SK-N-SH (cell line): ENCODE results near the gene OXSR1. TPM values are rescaled to one million over a fixed set of nuclear protein-coding genes. Genes with fewer than 3 reads are reported as not detected.

ENCODE experiments used
- CTCF ChIA-PET: fragments of 300-600, 350-600 bp; formaldehyde crosslinking; extraction: SDS; loops from one replicate; lab custom pipeline; 2021; lab: Yijun Ruan, JAX
- POLR2A ChIA-PET: fragments of 350-600 bp; sonication (Branson Sonifier 250); formaldehyde crosslinking; extraction: SDS; loops from one replicate; lab custom pipeline; 2020; ENCODE audit warnings: antibody characterized with exemption, inconsistent platforms; lab: Yijun Ruan, JAX
- DNase-seq: peaks from one replicate; pipeline ENCODE4 v3.0.0; 2012
- H2AFZ ChIP-seq: fragments of 200-600 bp; sonication (generic); 2 replicates; pipeline ENCODE4 v1.8.1; 2016; ENCODE audit warnings: antibody characterized with exemption, mild to moderate bottlenecking, low read depth
- H3F3A ChIP-seq: fragments of 200-600 bp; sonication (generic); replicated peaks from 2 replicates; pipeline ENCODE3; 2016; ENCODE audit warnings: antibody characterized with exemption, mild to moderate bottlenecking; ENCODE audit not compliant: insufficient read depth
- H3K27ac ChIP-seq, 2 experiments: fragments of 200-500 bp in 1 of 2; fragments of 200-600 bp in 1 of 2; sonication (Bioruptor generic) in 1 of 2; sonication (generic), shearing (Covaris generic) in 1 of 2; 2 replicates each; pipeline versions ENCODE4 v1.5.1 to v1.6.1; 2014 to 2016; ENCODE audit warnings: low read depth in 2 of 2, inconsistent platforms in 1 of 2, low read length in 1 of 2, mild to moderate bottlenecking in 1 of 2, mixed read lengths in 1 of 2
- H3K27me3 ChIP-seq: fragments of 200-600 bp; sonication (generic), shearing (Covaris generic); 2 replicates; pipeline ENCODE4 v1.6.1; 2016; ENCODE audit warnings: mixed run types; ENCODE audit not compliant: insufficient read depth
- H3K36me3 ChIP-seq, 2 experiments: fragments of 200-500 bp in 1 of 2; fragments of 200-600 bp in 1 of 2; sonication (Bioruptor generic) in 1 of 2; sonication (generic) in 1 of 2; replicated peaks in 1 of 2; 2 replicates each; pipeline versions ENCODE3 to v1.5.1; 2014 to 2016; ENCODE audit warnings: low read length in 1 of 2, mild to moderate bottlenecking in 1 of 2; ENCODE audit not compliant: insufficient read depth in 2 of 2, control insufficient read depth in 1 of 2
- H3K4me1 ChIP-seq, 2 experiments: fragments of 200-500 bp in 1 of 2; fragments of 200-600 bp in 1 of 2; sonication (Bioruptor generic) in 1 of 2; sonication (generic), shearing (Covaris generic) in 1 of 2; 2 replicates each; pipeline versions ENCODE4 v1.5.1 to v1.6.1; 2014 to 2016; ENCODE audit warnings: low read depth in 1 of 2, low read length in 1 of 2, mixed run types in 1 of 2; ENCODE audit not compliant: insufficient read depth in 2 of 2, control insufficient read depth in 1 of 2
- H3K4me2 ChIP-seq: fragments of 200-600 bp; sonication (generic), shearing (Covaris generic); 2 replicates; pipeline ENCODE4 v1.6.1; 2017; ENCODE audit warnings: mixed run types
- H3K4me3 ChIP-seq, 2 experiments: fragments of 200-500 bp in 1 of 2; fragments of 200-600 bp in 1 of 2; sonication (Bioruptor generic) in 1 of 2; sonication (generic), shearing (Covaris generic) in 1 of 2; 2 replicates each; pipeline versions ENCODE4 v1.5.1 to v1.8.1; 2014 to 2016; ENCODE audit warnings: low read depth in 2 of 2, inconsistent platforms in 1 of 2, low read length in 1 of 2, mild to moderate bottlenecking in 1 of 2, mixed read lengths in 1 of 2, moderate library complexity in 1 of 2
- H3K79me2 ChIP-seq: fragments of 200-600 bp; sonication (generic); 2 replicates; pipeline ENCODE4 v1.8.1; 2017; ENCODE audit warnings: mild to moderate bottlenecking; ENCODE audit not compliant: insufficient read depth
- H3K9ac ChIP-seq: fragments of 200-600 bp; sonication (generic); 2 replicates; pipeline ENCODE4 v1.6.1; 2017; ENCODE audit warnings: mixed run types
- H3K9me2 ChIP-seq: fragments of 200-600 bp; sonication (generic); 2 replicates; pipeline ENCODE4 v1.6.1; 2017; ENCODE audit warnings: mixed run types
- H3K9me3 ChIP-seq: fragments of 200-600 bp; sonication (generic); 2 replicates; pipeline ENCODE4 v1.6.1; 2017; ENCODE audit warnings: mixed run types, mild to moderate bottlenecking, moderate library complexity
- H4K20me1 ChIP-seq: fragments of 200-600 bp; sonication (generic); 2 replicates; pipeline ENCODE4 v1.6.1; 2017; ENCODE audit warnings: mild to moderate bottlenecking, mixed run types; ENCODE audit not compliant: insufficient read depth
- CHD2 ChIP-seq: fragments of 150-350 bp; IDR thresholded peaks from 2 replicates; pipeline ENCODE4 v1.6.1; 2018; ENCODE audit warnings: low read length; ENCODE audit not compliant: partially characterized antibody
- EP300 ChIP-seq, 2 experiments: IDR thresholded peaks; 2 replicates each; pipeline versions ENCODE4 v1.4.0 to v1.6.1; 2012; ENCODE audit warnings: borderline replicate concordance in 1 of 2, low read depth in 1 of 2, low read length in 1 of 2
- GABPA ChIP-seq: IDR thresholded peaks from 2 replicates; pipeline ENCODE4 v1.4.0; 2012; ENCODE audit warnings: low read depth, mild to moderate bottlenecking
- GATA2 ChIP-seq: sonication (generic); formaldehyde crosslinking; IDR thresholded peaks from 2 replicates; pipeline ENCODE4 v1.5.0; 2020; ENCODE audit warnings: mild to moderate bottlenecking, missing genetic modification reagents
- JUND ChIP-seq: IDR thresholded peaks from 2 replicates; pipeline ENCODE4 v1.4.0; 2012
- NFIC ChIP-seq: IDR thresholded peaks from 2 replicates; pipeline ENCODE4 v1.4.0; 2012; ENCODE audit warnings: borderline replicate concordance
- POLR2AphosphoS5 ChIP-seq: IDR thresholded peaks from 2 replicates; pipeline ENCODE4 v1.6.1; 2012; ENCODE audit warnings: low read depth, low read length
- RFX5 ChIP-seq: IDR thresholded peaks from 2 replicates; pipeline ENCODE4 v1.6.1; 2012; ENCODE audit warnings: mild to moderate bottlenecking, improper control_type of control experiment, low read length
- RXRA ChIP-seq: IDR thresholded peaks from 2 replicates; pipeline ENCODE4 v1.4.0; 2012; ENCODE audit warnings: low read depth, mild to moderate bottlenecking, borderline replicate concordance
- SIN3A ChIP-seq: IDR thresholded peaks from 2 replicates; pipeline ENCODE4 v1.6.1; 2012; ENCODE audit warnings: low read depth, mild to moderate bottlenecking, low read length, moderate library complexity, borderline replicate concordance
- TAF1 ChIP-seq: IDR thresholded peaks from 2 replicates; pipeline ENCODE4 v1.6.1; 2012; ENCODE audit warnings: low read depth, mild to moderate bottlenecking, low read length, moderate library complexity, borderline replicate concordance
- TCF12 ChIP-seq: IDR thresholded peaks from 2 replicates; pipeline ENCODE4 v1.4.0; 2012
- YY1 ChIP-seq: IDR thresholded peaks from 2 replicates; pipeline ENCODE4 v1.4.0; 2012; ENCODE audit warnings: low read depth, mild to moderate bottlenecking
- WGBS: methylation state at CpG from one replicate; pipeline ENCODE4 v1.1.6; 2017; ENCODE audit warnings: low lambda C conversion rate; 5-methylcytosine and 5-hydroxymethylcytosine counted together
- polyA plus RNA-seq, 3 experiments: library from polyadenylated mRNA; depleted of rRNA; stranded (reverse); fragments of >200 nt; gene quantifications; 2 replicates each; pipeline ENCODE4 v1.2.3, GENCODE V29; 2012
- TF ChIP-seq, protein P1 (sequence below): IDR thresholded peaks from 2 replicates; pipeline ENCODE4 v1.4.0; 2012; ENCODE audit warnings: low read depth, borderline replicate concordance
- TF ChIP-seq, protein P2 (sequence below): IDR thresholded peaks from 2 replicates; pipeline ENCODE4 v1.4.0; 2012; ENCODE audit warnings: low read depth
- TF ChIP-seq, protein P3 (sequence below): IDR thresholded peaks from 2 replicates; pipeline ENCODE4 v1.6.1; 2012; ENCODE audit warnings: mild to moderate bottlenecking, low read depth, low read length, moderate library complexity
- TF ChIP-seq, protein P4 (sequence below): fragments of 150-350 bp; IDR thresholded peaks from 2 replicates; pipeline ENCODE4 v1.6.1; 2017; ENCODE audit warnings: antibody characterized with exemption, low read length, low read depth, borderline replicate concordance

The OXSR1 gene
- polyA plus RNA-seq, 1 of the 3 experiments (the other 2 are of a cell fraction), result 22.3 TPM

DNA sequence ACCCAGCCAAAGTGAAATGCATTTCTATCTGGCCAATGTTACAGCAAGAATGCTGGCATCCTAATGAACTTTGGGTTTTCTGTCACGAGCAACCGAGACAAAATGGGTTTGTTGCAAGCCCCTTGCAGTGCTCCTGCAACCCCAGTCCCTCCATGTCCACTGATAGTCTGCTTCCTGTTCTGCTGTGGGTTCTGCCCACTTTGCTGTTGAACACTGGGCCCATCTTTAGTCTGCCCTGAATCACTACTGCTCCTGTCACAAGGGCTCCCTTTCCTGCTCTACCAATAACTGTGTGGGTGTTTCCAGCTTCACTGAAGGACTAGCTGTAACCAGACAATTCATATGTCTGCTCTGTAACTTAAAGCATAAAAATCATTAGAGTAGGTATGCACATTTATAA is 12.7 kb upstream of the OXSR1 start:
- DNase-seq, result no peak
- TF ChIP-seq RXRA (no peak), CHD2 (no peak), NFIC (no peak), RFX5 (no peak), TCF12 (no peak), TAF1 (no peak), SIN3A (no peak), EP300 (IDR thresholded peaks at IDR 0.05; ENCODE audit: borderline replicate concordance in 1 of 2, low read depth in 1 of 2, low read length in 1 of 2) (no peak), GATA2 (CRISPR knock-in tag) (no peak), YY1 (no peak), JUND (no peak), GABPA (no peak), POLR2AphosphoS5 (no peak)
- TF ChIP-seq, protein P1, sequence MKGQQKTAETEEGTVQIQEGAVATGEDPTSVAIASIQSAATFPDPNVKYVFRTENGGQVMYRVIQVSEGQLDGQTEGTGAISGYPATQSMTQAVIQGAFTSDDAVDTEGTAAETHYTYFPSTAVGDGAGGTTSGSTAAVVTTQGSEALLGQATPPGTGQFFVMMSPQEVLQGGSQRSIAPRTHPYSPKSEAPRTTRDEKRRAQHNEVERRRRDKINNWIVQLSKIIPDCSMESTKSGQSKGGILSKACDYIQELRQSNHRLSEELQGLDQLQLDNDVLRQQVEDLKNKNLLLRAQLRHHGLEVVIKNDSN, result no peak
- TF ChIP-seq, protein P2, sequence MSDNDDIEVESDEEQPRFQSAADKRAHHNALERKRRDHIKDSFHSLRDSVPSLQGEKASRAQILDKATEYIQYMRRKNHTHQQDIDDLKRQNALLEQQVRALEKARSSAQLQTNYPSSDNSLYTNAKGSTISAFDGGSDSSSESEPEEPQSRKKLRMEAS, result no peak
- TF ChIP-seq, protein P3, sequence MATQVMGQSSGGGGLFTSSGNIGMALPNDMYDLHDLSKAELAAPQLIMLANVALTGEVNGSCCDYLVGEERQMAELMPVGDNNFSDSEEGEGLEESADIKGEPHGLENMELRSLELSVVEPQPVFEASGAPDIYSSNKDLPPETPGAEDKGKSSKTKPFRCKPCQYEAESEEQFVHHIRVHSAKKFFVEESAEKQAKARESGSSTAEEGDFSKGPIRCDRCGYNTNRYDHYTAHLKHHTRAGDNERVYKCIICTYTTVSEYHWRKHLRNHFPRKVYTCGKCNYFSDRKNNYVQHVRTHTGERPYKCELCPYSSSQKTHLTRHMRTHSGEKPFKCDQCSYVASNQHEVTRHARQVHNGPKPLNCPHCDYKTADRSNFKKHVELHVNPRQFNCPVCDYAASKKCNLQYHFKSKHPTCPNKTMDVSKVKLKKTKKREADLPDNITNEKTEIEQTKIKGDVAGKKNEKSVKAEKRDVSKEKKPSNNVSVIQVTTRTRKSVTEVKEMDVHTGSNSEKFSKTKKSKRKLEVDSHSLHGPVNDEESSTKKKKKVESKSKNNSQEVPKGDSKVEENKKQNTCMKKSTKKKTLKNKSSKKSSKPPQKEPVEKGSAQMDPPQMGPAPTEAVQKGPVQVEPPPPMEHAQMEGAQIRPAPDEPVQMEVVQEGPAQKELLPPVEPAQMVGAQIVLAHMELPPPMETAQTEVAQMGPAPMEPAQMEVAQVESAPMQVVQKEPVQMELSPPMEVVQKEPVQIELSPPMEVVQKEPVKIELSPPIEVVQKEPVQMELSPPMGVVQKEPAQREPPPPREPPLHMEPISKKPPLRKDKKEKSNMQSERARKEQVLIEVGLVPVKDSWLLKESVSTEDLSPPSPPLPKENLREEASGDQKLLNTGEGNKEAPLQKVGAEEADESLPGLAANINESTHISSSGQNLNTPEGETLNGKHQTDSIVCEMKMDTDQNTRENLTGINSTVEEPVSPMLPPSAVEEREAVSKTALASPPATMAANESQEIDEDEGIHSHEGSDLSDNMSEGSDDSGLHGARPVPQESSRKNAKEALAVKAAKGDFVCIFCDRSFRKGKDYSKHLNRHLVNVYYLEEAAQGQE, result no peak
- TF ChIP-seq, protein P4, sequence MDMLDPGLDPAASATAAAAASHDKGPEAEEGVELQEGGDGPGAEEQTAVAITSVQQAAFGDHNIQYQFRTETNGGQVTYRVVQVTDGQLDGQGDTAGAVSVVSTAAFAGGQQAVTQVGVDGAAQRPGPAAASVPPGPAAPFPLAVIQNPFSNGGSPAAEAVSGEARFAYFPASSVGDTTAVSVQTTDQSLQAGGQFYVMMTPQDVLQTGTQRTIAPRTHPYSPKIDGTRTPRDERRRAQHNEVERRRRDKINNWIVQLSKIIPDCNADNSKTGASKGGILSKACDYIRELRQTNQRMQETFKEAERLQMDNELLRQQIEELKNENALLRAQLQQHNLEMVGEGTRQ, result no peak
- H3K4me2 ChIP-seq, result no peak overlapping the region
- H3K4me1 ChIP-seq, result peaks cover 0 to 5% of the 10 kb centered on the region in 2 experiments; a peak in 1 of 4 replicates
- no peaks in the 10 kb centered on the region for H3K79me2 ChIP-seq
- WGBS, result 100% methylated on average over 1 of the region's 2 CpGs
- POLR2A ChIA-PET, result no interaction called here
- no peaks in the 10 kb centered on the region for H3K9me3 ChIP-seq
- H3K9ac ChIP-seq, result no peak overlapping the region
- no peaks in the 10 kb centered on the region for H3K27me3 ChIP-seq
- no peak overlapping the region for H2AFZ ChIP-seq
- no peaks in the 10 kb centered on the region for H3F3A ChIP-seq
- H4K20me1 ChIP-seq, result no peaks in the 10 kb centered on the region
- CTCF ChIA-PET, result interaction anchor here (1.3 kb wide), 1 partner anchor 14 kb away, joined by 6 read pairs; the partner anchor contains the start of gene MYD88
- no peaks in the 10 kb centered on the region for H3K36me3 ChIP-seq
- no peak overlapping the region for H3K27ac ChIP-seq
- no peak overlapping the region for H3K4me3 ChIP-seq
- no peaks in the 10 kb centered on the region for H3K9me2 ChIP-seq
